ENCODE measurements around the gene FGFR1OP2. TPM values are rescaled to one million over a fixed set of nuclear protein-coding genes. Genes with fewer than 3 reads are reported as not detected.

Gene FGFR1OP2
- total and polyA plus RNA-seq, 2 of the 4 experiments (the other 2 are of a cell fraction): 26.7 to 31.0 TPM

DNA sequence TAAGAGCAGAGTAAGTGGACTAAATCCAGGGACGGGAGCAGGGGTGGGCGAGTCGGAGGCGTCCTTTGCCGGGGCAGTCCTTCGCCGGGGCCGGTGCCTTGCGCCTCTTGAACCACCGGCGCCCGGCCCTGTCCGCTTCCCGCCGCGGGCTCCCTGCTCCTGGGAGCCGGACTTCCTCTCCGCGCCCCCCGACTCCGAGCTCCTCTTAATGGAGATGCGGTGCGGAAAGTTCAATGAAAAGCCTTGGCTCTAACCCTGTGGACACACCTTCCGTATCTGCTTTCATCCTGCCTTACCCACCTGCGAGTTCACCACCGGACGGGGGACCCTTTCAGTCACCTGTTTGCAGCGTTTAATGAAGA is 412 bp downstream of the FGFR1OP2 start:
- Histone ChIP-seq H2AFZ (replicated peaks; ENCODE audit: low read length, poor library complexity) (peak overlapping the region; percentile 99), H3K18ac (ENCODE audit: low read depth, low read length) (peak overlapping the region; percentile 66), H3K27ac (ENCODE audit: insufficient read depth, low read length) (peak overlapping the region; percentile 92), H4K91ac (ENCODE audit: insufficient read depth, low read depth, low read length) (peak overlapping the region; percentile 88), H3K14ac (replicated peaks; ENCODE audit: low read depth, low read length) (peak overlapping the region; percentile 98), H3K4me2 (ENCODE audit: low read depth, low read length) (peak overlapping the region; percentile 99), H3K4me3 (ENCODE audit: insufficient read depth, low read depth, low read length) (peak overlapping the region; percentile 89), H3K79me1 (ENCODE audit: low read depth in 1 of 2, low read length in 2 of 2) (peaks cover 7 to 49% of the 10 kb centered on the region in 2 experiments), H2AK9ac (replicated peaks; ENCODE audit: low read depth, low read length, poor library complexity) (peak overlapping the region; percentile 95), H2BK20ac (ENCODE audit: low read depth, low read length) (no peak overlapping the region), H2AK5ac (ENCODE audit: low read depth, low read length) (0 out of 2 replicates have a peak overlapping the region, but pooled peaks have one; percentile 48), H2BK5ac (ENCODE audit: low read depth, low read length, poor library complexity, severe bottlenecking) (peak overlapping the region; percentile 87), H3K36me3 (ENCODE audit: control insufficient read depth, insufficient read depth, low read length) (no peaks in the 10 kb centered on the region), H4K8ac (ENCODE audit: low read depth in 2 of 2, low read length in 2 of 2) (peak overlapping the region; percentile 64 to 96), H3K27me3 (ENCODE audit: control insufficient read depth, insufficient read depth, low read length) (no peaks in the 10 kb centered on the region), H3K4me1 (ENCODE audit: control insufficient read depth, insufficient read depth, low read length) (peaks cover 2% of the 10 kb centered on the region), H2BK15ac (ENCODE audit: low read depth, low read length) (no peak overlapping the region), H4K20me1 (ENCODE audit: insufficient read depth, low read length) (peaks cover 22% of the 10 kb centered on the region; the same call in 1 of the 2 replicates), H4K5ac (ENCODE audit: low read depth, low read length) (peak overlapping the region; percentile 78), H3K9me1 (ENCODE audit: insufficient read depth, low read length) (no peaks in the 10 kb centered on the region; the same call in 1 of the 2 replicates), H2BK120ac (ENCODE audit: low read depth, low read length) (peak overlapping the region; percentile 92), H3K23ac (ENCODE audit: low read depth, low read length) (peak overlapping the region; percentile 96), H3K9me3 (ENCODE audit: control insufficient read depth, insufficient read depth, low read length) (no peaks in the 10 kb centered on the region), H3K4ac (ENCODE audit: low read depth, low read length) (peak overlapping the region; percentile 95), H3K56ac (ENCODE audit: extremely low read depth, insufficient read depth, low read length) (peak overlapping the region; percentile 78), H3K9ac (ENCODE audit: low read depth, low read length) (peak overlapping the region; percentile 92)
- dilution Hi-C loops (cut with HindIII; ENCODE audit: low sequenced_read_pairs, unreplicated experiment): no loop called here
- in situ Hi-C loops (cut with MboI; ENCODE audit: low sequenced_read_pairs): no loop called here
- DNase-seq (no peak), ATAC-seq (ENCODE audit: low read depth) (peak; percentile 18)
- ChIA-PET POLR2A (ENCODE audit: unreplicated experiment) (no interaction called here), CTCF (no interaction called here)
- intact Hi-C loops (cut with micrococcal nuclease): loop anchor here (5.0 kb wide), 1 partner anchor 74 kb away; the partner anchor contains the start of gene TM7SF3
- 9% methylated on average over 4 of the region's 28 CpGs; no CpG with 5 or more reads in 1 of the 2 experiments for WGBS, 2 experiments (ENCODE audit: extremely low coverage in 2 of 2, insufficient read length in 1 of 2)
- TF ChIP-seq BHLHE40 (IDR thresholded peaks at IDR 0.05; ENCODE audit: low read depth, low read length): no peak
- no peak for TF ChIP-seq SMC3 (IDR thresholded peaks at IDR 0.05; ENCODE audit: low read depth, low read length)
- TF ChIP-seq, protein P1, sequence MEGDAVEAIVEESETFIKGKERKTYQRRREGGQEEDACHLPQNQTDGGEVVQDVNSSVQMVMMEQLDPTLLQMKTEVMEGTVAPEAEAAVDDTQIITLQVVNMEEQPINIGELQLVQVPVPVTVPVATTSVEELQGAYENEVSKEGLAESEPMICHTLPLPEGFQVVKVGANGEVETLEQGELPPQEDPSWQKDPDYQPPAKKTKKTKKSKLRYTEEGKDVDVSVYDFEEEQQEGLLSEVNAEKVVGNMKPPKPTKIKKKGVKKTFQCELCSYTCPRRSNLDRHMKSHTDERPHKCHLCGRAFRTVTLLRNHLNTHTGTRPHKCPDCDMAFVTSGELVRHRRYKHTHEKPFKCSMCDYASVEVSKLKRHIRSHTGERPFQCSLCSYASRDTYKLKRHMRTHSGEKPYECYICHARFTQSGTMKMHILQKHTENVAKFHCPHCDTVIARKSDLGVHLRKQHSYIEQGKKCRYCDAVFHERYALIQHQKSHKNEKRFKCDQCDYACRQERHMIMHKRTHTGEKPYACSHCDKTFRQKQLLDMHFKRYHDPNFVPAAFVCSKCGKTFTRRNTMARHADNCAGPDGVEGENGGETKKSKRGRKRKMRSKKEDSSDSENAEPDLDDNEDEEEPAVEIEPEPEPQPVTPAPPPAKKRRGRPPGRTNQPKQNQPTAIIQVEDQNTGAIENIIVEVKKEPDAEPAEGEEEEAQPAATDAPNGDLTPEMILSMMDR (conservative IDR thresholded peaks at IDR 0.05; ENCODE audit: low read depth, low read length): no peak
- no peak; the same call in 1 of the 2 replicates for TF ChIP-seq MXI1 (IDR thresholded peaks at IDR 0.05; ENCODE audit: borderline replicate concordance, low read depth, low read length)
- no peak for TF ChIP-seq CEBPB (IDR thresholded peaks at IDR 0.05; ENCODE audit: low read depth, low read length)
- TF ChIP-seq MAFK (IDR thresholded peaks at IDR 0.05; ENCODE audit: low read depth, low read length): no peak
- no peak for TF ChIP-seq NFE2L2 (IDR thresholded peaks at IDR 0.05; ENCODE audit: low read depth, low read length)
- TF ChIP-seq MAZ (IDR thresholded peaks at IDR 0.05; ENCODE audit: borderline replicate concordance, low read depth, low read length): no peak
- no peak for TF ChIP-seq CHD1 (IDR thresholded peaks at IDR 0.05; ENCODE audit: low read depth, low read length)
- TF ChIP-seq RAD21 (IDR thresholded peaks at IDR 0.05; ENCODE audit: low read length): no peak
- no peak for TF ChIP-seq RFX5 (IDR thresholded peaks at IDR 0.05; ENCODE audit: low read depth, low read length)
- TF ChIP-seq RCOR1 (IDR thresholded peaks at IDR 0.05; ENCODE audit: insufficient replicate concordance, low read length): no peak
- TF ChIP-seq FOS (IDR thresholded peaks at IDR 0.05; ENCODE audit: low read depth, low read length): no peak
- TF ChIP-seq POLR2A (IDR thresholded peaks at IDR 0.05; ENCODE audit: low read depth, low read length): no peak
- TF ChIP-seq, protein P2, sequence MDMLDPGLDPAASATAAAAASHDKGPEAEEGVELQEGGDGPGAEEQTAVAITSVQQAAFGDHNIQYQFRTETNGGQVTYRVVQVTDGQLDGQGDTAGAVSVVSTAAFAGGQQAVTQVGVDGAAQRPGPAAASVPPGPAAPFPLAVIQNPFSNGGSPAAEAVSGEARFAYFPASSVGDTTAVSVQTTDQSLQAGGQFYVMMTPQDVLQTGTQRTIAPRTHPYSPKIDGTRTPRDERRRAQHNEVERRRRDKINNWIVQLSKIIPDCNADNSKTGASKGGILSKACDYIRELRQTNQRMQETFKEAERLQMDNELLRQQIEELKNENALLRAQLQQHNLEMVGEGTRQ (IDR thresholded peaks at IDR 0.05; ENCODE audit: low read depth, low read length): no peak
- BruUV-seq (replicated peaks): no TSS peak

All from IMR-90 (cell line).